ENCODE data around the gene ABHD12B. TPM values are rescaled to one million over a fixed set of nuclear protein-coding genes. Genes with fewer than 3 reads are reported as not detected.

ABHD12B gene
- total RNA-seq, 1 experiment from 2014 or later = 51.0 TPM

DNA sequence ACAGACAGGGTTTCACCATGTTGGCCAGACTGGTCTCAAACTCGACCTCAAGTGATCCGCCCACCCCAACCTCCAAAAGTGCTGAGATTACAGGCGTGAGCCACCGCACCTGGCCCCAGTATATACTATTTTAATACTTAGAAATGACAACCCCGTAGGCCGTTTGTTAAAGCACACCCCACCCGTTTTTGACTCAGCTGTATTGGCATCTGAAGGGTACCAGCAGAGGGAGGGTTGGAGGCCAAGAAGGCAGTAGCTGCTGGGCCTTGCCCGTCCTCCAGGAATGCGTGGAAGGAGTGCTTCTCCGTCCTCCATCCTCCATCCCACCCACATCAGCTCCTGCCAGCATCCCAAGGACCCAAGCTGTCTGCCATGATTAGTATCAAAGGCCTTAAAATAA is 34.6 kb upstream of the ABHD12B start:
- no peak overlapping the region for H3K18ac ChIP-seq (ENCODE audit: insufficient read length, low read depth, low read length)

More for the DNA sequence above, 34.6 kb upstream of the ABHD12B start:
- no peaks in the 10 kb centered on the region for H3K79me2 ChIP-seq (ENCODE audit: insufficient read depth, low read length)
- no peak overlapping the region for H3K27ac ChIP-seq (ENCODE audit: insufficient read length, low read depth, low read length)
- H3K4me2 ChIP-seq (ENCODE audit: insufficient read depth, insufficient read length, low read length) = no peak overlapping the region
- H3K23me2 ChIP-seq (ENCODE audit: insufficient read length, low read depth, low read length, poor library complexity, severe bottlenecking) = no peaks in the 10 kb centered on the region
- DNase-seq = no peak
- Mint-ChIP-seq H3K9me3 (no peaks in the 10 kb centered on the region), H3K27me3 (ENCODE audit: low read depth) (peaks cover 39% of the 10 kb centered on the region), H3K4me3 (no peak overlapping the region), H3K4me1 (peaks cover 10 to 13% of the 10 kb centered on the region in 2 experiments), H3K27ac (no peak overlapping the region; a peak in 1 of 7 replicates), H3K36me3 (ENCODE audit: insufficient read depth in 1 of 3, low read depth in 3 of 3) (peaks cover 0 to 4% (median 0%) of the 10 kb centered on the region in 3 experiments; a peak in 1 of 7 replicates)
- H4K91ac ChIP-seq (ENCODE audit: insufficient read length, low read depth, low read length) = no peak overlapping the region
- H3K27me3 ChIP-seq (ENCODE audit: insufficient read depth, low read length) = peaks cover 10% of the 10 kb centered on the region
- H2BK120ac ChIP-seq (ENCODE audit: low read depth, low read length, poor library complexity, severe bottlenecking) = no peak overlapping the region
- no peaks in the 10 kb centered on the region for H3K9me3 ChIP-seq (ENCODE audit: control insufficient read depth, low read depth, low read length)
- no peak overlapping the region for H4K5ac ChIP-seq (ENCODE audit: insufficient read length, low read depth, low read length)
- TF ChIP-seq CTCF (conservative IDR thresholded peaks at IDR 0.05) = no peak
- H3T11ph ChIP-seq (ENCODE audit: low read length) = no peak overlapping the region
- no peak overlapping the region for H3K9ac ChIP-seq (ENCODE audit: extremely low read depth, insufficient read length, low read length)
- no peaks in the 10 kb centered on the region for H4K20me1 ChIP-seq (ENCODE audit: control insufficient read depth, insufficient read depth, insufficient read length)
- H2BK15ac ChIP-seq (ENCODE audit: low read depth, low read length) = no peak overlapping the region
- H2BK5ac ChIP-seq (ENCODE audit: insufficient read length, low read length) = no peak overlapping the region
- H2BK20ac ChIP-seq (ENCODE audit: low read depth, low read length, poor library complexity, severe bottlenecking) = no peak overlapping the region
- no peak overlapping the region for H3K4ac ChIP-seq (ENCODE audit: low read depth, low read length)
- H4K8ac ChIP-seq (replicated peaks; ENCODE audit: insufficient read length, low read depth, low read length) = no peak overlapping the region
- H3K14ac ChIP-seq (ENCODE audit: insufficient read depth, low read length) = no peak overlapping the region
- no peak overlapping the region for H3K56ac ChIP-seq (ENCODE audit: insufficient read length, low read depth, low read length)
- no peak overlapping the region for H2AK5ac ChIP-seq (ENCODE audit: insufficient read length, low read length)
- no peak overlapping the region for H2BK12ac ChIP-seq (ENCODE audit: insufficient read length, low read depth, low read length)
- H3K79me1 ChIP-seq (ENCODE audit: insufficient read depth, low read depth, low read length, poor library complexity, severe bottlenecking) = no peaks in the 10 kb centered on the region
- WGBS (ENCODE audit: extremely low coverage, insufficient read length, low lambda C conversion rate) = no CpG with 5 or more reads among the region's 10 CpGs
- H3K23ac ChIP-seq (ENCODE audit: insufficient read length, low read depth, low read length) = no peak overlapping the region
- no peaks in the 10 kb centered on the region for H3K4me1 ChIP-seq (ENCODE audit: insufficient read depth, low read length)
- H2AFZ ChIP-seq (ENCODE audit: low read length) = no peak overlapping the region

All from H9 (cell line).